ENCODE measurements around the gene COL17A1. TPM values are rescaled to one million over a fixed set of nuclear protein-coding genes. Genes with fewer than 3 reads are reported as not detected.

COL17A1 gene
- total and polyA plus RNA-seq, 2 experiments from 2014 or later, result 0.18 TPM; not detected in 1

- Histone ChIP-seq H3K9me3 (ENCODE audit: low read depth) (no peaks in the 10 kb centered on the region), H3K4me3 (no peak overlapping the region), H3K36me3 (no peaks in the 10 kb centered on the region), H3K27ac (no peak overlapping the region), H3K4me1 (ENCODE audit: low read depth) (no peaks in the 10 kb centered on the region), H3K27me3 (no peaks in the 10 kb centered on the region)
- TF ChIP-seq, protein P1, sequence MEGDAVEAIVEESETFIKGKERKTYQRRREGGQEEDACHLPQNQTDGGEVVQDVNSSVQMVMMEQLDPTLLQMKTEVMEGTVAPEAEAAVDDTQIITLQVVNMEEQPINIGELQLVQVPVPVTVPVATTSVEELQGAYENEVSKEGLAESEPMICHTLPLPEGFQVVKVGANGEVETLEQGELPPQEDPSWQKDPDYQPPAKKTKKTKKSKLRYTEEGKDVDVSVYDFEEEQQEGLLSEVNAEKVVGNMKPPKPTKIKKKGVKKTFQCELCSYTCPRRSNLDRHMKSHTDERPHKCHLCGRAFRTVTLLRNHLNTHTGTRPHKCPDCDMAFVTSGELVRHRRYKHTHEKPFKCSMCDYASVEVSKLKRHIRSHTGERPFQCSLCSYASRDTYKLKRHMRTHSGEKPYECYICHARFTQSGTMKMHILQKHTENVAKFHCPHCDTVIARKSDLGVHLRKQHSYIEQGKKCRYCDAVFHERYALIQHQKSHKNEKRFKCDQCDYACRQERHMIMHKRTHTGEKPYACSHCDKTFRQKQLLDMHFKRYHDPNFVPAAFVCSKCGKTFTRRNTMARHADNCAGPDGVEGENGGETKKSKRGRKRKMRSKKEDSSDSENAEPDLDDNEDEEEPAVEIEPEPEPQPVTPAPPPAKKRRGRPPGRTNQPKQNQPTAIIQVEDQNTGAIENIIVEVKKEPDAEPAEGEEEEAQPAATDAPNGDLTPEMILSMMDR (IDR thresholded peaks at IDR 0.05; ENCODE audit: low read depth, low read length), result no peak
- DNase-seq (ENCODE audit: low read depth in 1 of 2, low spot score in 1 of 2), result no peak
Measured at GRCh38 chr10:104056619-104057273, 28.9 kb downstream of the COL17A1 start.

DNA sequence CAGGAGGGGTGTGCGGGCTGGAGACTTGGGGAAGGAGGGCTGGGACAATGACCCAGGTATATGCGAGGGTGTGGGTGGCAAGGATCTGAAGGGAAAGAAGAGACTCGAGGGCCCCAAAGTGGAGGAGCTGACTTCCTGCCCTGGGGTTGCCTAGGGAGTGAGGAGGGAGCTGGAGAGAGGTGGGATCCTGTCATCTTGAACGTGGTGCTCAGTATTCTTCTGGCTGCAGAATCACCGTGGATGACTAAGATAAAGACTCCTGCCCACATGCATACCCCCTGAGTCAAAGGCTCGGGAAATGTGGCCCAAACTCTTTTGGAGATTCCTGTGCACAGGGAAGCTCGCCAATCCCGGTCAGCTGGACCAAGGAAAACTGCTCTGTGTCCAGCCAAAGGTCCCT is 31.2 kb downstream of the COL17A1 start:
- TF ChIP-seq, protein P1 (IDR thresholded peaks at IDR 0.05; ENCODE audit: low read depth, low read length), result no peak
- Histone ChIP-seq H3K9me3 (ENCODE audit: low read depth) (no peaks in the 10 kb centered on the region), H3K27me3 (no peaks in the 10 kb centered on the region), H3K27ac (no peak overlapping the region), H3K36me3 (no peaks in the 10 kb centered on the region), H3K4me1 (ENCODE audit: low read depth) (no peaks in the 10 kb centered on the region), H3K4me3 (no peak overlapping the region)
- no peak for DNase-seq (ENCODE audit: low read depth in 1 of 2, low spot score in 1 of 2)

GRCh38 chr10:104053201-104053600 is 32.5 kb downstream of the COL17A1 start:
- DNase-seq (ENCODE audit: low read depth in 1 of 2, low spot score in 1 of 2), result no peak
- Histone ChIP-seq H3K9me3 (ENCODE audit: low read depth) (no peaks in the 10 kb centered on the region), H3K27ac (no peak overlapping the region), H3K36me3 (no peaks in the 10 kb centered on the region), H3K4me3 (no peak overlapping the region), H3K27me3 (no peaks in the 10 kb centered on the region), H3K4me1 (ENCODE audit: low read depth) (no peaks in the 10 kb centered on the region)
- TF ChIP-seq, protein P1 (IDR thresholded peaks at IDR 0.05; ENCODE audit: low read depth, low read length), result no peak

DNA sequence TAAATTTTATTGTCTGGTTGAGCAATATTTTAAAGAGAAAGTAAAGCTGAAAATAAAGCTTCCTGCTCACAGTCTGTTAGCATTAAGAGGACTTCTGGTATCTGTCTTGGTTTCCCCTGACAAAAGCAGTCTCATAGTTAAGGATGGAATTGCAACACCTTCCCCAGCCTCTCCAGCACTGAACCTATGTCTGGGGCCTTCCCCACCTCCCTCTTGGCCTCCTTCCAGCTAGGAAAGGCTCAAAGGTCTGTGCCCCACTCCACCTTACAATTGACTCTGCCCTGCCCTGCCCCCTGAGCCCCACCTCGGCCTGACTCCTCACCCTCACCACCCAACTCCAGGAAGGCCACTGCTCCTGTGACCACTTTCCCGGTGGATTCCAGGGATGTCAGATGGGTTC is 33.2 kb downstream of the COL17A1 start:
- no peaks in the 10 kb centered on the region for H3K27me3 ChIP-seq
- H3K4me3 ChIP-seq, result no peak overlapping the region
- H3K36me3 ChIP-seq, result no peaks in the 10 kb centered on the region
- no peaks in the 10 kb centered on the region for H3K9me3 ChIP-seq (ENCODE audit: low read depth)
- TF ChIP-seq, protein P1 (IDR thresholded peaks at IDR 0.05; ENCODE audit: low read depth, low read length), result no peak
- no peaks in the 10 kb centered on the region for H3K4me1 ChIP-seq (ENCODE audit: low read depth)
- no peak overlapping the region for H3K27ac ChIP-seq
- peak in 1 of 2 donors; percentile 63 for DNase-seq (ENCODE audit: low read depth in 1 of 2, low spot score in 1 of 2)

DNA sequence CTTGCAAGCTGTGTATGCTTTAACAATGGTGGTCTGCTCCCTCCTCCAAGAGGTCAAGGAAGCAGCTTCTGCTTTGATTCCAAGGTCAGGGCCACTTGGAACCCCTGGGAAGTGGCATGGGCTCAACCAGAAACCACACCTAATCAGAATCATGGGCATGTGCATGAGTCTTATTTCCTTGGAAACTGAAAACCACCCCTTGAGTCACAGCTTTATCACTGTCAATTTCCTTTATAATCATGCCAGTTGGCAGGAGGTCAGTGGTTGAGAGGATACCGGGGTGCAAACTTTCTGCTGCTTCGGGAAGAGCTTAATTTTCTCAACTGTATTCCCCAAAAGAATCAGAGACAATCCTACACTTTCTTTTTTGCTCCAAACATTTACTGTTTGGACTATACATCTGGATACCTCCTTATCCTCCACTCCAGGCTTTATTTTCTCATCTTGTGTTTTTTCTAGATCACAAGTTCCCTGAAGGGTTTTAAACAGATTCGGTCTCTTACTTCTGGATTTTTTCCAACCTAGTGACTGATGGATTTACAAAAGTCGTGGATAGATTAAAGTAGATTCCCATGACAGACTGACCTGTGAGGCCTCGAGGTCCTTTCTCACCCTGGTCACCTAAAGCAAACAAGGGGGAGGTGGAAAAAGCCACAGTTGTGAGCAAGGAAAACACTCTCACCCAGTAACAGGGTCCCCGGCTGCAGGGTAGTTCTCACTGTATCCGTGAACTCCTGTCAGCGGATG is 36.0 kb downstream of the COL17A1 start:
- Histone ChIP-seq H3K4me1 (ENCODE audit: low read depth) (no peaks in the 10 kb centered on the region), H3K9me3 (ENCODE audit: low read depth) (no peaks in the 10 kb centered on the region), H3K36me3 (no peaks in the 10 kb centered on the region), H3K4me3 (no peak overlapping the region), H3K27me3 (no peaks in the 10 kb centered on the region), H3K27ac (no peak overlapping the region)
- TF ChIP-seq, protein P1 (IDR thresholded peaks at IDR 0.05; ENCODE audit: low read depth, low read length), result no peak
- peak in 1 of 2 donors; percentile 69 for DNase-seq (ENCODE audit: low read depth in 1 of 2, low spot score in 1 of 2)
